Suprapubic skin (tissue), 4 donors: Measurements from ENCODE around the gene UBE2E2.

ENCODE experiments used
- CTCF ChIP-seq, 2 donors: fragments of 200-600 bp in 1 of 2; fragments of 450-650 bp in 1 of 2; sonication (generic) in 1 of 2; IDR thresholded peaks; one replicate each; pipeline ENCODE4 v1.5.1; 2016 to 2019; ENCODE audit warnings: antibody characterized with exemption in 2 of 2, mild to moderate bottlenecking in 1 of 2, moderate library complexity in 1 of 2
- POLR2A ChIP-seq, 2 donors: fragments of 450-650 bp; IDR thresholded peaks; one replicate each; pipeline ENCODE4 v1.6.1; 2017; ENCODE audit warnings: antibody characterized with exemption in 2 of 2, mild to moderate bottlenecking in 2 of 2, moderate library complexity in 2 of 2
- POLR2AphosphoS5 ChIP-seq, 3 donors: sonication (generic); formaldehyde crosslinking; IDR thresholded peaks; one replicate each; pipeline ENCODE4 v1.6.1; 2017; ENCODE audit warnings: antibody characterized with exemption in 3 of 3

GRCh38 chr3:23242106-23242505 lies 39.0 kb downstream of the UBE2E2 start:
- TF ChIP-seq CTCF (IDR thresholded peaks at IDR 0.05) (no peak), POLR2A (IDR thresholded peaks at IDR 0.05) (no peak), POLR2AphosphoS5 (IDR thresholded peaks at IDR 0.05) (no peak)
